ENCODE results near the gene RNF135.

DNA sequence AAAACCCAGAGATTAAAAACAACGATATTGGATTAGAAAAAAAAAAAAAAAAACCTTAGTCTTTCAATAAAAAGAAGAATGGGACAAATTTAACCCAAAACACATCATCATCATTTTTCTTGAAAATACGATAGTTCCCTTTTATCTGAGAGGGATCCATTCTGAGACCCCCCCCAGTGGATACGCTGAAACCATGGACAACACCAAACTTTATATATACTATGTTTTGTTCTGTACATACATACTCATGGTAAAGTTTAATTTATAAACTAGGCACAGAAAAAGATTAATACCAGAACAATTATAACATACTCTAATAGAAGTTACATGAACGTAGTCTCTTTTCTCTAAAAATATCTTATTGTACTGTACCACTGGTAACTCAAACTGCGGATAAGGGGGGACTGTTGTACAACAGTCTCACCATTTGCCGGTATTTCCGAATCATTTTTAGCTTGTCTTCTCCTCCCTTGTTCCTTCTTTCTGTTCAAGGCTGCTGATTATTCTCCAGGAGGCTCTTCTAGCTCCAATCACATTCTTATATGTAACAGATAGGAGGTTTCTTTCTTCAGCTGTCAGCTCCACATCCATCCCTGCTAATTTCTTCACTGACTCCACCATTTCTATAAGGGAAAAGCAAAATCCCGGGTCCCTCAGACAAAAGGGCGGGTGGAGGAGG, 37.0 kb downstream of the RNF135 start:
- TF ChIP-seq MXI1 (conservative IDR thresholded peaks at IDR 0.05; ENCODE audit: poor library complexity, severe bottlenecking): no peak
- TF ChIP-seq, protein P1, sequence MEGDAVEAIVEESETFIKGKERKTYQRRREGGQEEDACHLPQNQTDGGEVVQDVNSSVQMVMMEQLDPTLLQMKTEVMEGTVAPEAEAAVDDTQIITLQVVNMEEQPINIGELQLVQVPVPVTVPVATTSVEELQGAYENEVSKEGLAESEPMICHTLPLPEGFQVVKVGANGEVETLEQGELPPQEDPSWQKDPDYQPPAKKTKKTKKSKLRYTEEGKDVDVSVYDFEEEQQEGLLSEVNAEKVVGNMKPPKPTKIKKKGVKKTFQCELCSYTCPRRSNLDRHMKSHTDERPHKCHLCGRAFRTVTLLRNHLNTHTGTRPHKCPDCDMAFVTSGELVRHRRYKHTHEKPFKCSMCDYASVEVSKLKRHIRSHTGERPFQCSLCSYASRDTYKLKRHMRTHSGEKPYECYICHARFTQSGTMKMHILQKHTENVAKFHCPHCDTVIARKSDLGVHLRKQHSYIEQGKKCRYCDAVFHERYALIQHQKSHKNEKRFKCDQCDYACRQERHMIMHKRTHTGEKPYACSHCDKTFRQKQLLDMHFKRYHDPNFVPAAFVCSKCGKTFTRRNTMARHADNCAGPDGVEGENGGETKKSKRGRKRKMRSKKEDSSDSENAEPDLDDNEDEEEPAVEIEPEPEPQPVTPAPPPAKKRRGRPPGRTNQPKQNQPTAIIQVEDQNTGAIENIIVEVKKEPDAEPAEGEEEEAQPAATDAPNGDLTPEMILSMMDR (IDR thresholded peaks at IDR 0.05; ENCODE audit: poor library complexity, severe bottlenecking): no peak
- TF ChIP-seq EZH2 (IDR thresholded peaks at IDR 0.05; ENCODE audit: borderline replicate concordance, insufficient read depth, low read length, poor library complexity, severe bottlenecking): no peak
- no peak for TF ChIP-seq POLR2AphosphoS5 (IDR thresholded peaks at IDR 0.05)
- no peak for TF ChIP-seq EP300 (conservative IDR thresholded peaks at IDR 0.05; ENCODE audit: poor library complexity, severe bottlenecking)
